GM12801 (cell line): ENCODE measurements around the gene PTPRJ.

Source experiments
- TF ChIP-seq, protein P1 (sequence below): IDR thresholded peaks from one replicate; pipeline ENCODE4 v1.5.1; 2011; ENCODE audit warnings: control low read depth; ENCODE audit not compliant: insufficient read length; ENCODE audit errors: extremely low read depth

PTPRJ gene

DNA sequence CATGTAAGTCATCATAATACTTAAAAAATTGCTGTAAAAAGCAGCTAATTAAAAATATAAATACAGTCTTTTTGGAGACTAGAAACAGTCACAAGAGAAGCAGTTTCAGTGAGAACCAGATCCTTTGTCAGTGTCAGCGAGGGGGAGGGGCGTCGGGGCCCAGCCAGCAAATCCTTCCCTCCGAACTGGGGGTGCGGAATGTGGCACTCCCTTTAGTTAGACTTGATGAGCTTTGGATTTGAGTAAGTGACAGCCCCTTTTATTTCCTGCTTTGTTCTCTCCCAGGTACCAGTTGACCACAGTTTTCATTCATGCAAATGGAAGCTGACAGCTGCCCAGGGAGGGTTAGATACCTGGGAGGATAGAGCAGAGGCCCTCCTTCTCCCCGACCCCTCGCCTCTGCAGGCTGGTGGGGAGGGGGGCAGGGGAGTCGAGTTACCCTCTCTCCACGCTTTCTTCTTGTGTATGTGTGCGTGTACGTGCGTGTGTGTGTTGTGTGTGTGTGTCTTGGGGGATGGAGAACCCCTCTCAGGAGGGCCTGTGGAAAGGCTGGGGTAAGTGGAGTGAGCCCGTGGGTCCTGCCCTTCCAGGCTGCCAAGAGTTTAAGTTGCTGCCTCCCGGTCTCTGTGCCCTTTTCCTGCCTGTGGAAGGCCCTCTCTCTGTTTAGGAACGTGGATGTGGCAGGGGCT is 38.3 kb downstream of the PTPRJ start:
- TF ChIP-seq, protein P1, sequence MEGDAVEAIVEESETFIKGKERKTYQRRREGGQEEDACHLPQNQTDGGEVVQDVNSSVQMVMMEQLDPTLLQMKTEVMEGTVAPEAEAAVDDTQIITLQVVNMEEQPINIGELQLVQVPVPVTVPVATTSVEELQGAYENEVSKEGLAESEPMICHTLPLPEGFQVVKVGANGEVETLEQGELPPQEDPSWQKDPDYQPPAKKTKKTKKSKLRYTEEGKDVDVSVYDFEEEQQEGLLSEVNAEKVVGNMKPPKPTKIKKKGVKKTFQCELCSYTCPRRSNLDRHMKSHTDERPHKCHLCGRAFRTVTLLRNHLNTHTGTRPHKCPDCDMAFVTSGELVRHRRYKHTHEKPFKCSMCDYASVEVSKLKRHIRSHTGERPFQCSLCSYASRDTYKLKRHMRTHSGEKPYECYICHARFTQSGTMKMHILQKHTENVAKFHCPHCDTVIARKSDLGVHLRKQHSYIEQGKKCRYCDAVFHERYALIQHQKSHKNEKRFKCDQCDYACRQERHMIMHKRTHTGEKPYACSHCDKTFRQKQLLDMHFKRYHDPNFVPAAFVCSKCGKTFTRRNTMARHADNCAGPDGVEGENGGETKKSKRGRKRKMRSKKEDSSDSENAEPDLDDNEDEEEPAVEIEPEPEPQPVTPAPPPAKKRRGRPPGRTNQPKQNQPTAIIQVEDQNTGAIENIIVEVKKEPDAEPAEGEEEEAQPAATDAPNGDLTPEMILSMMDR: no peak

DNA sequence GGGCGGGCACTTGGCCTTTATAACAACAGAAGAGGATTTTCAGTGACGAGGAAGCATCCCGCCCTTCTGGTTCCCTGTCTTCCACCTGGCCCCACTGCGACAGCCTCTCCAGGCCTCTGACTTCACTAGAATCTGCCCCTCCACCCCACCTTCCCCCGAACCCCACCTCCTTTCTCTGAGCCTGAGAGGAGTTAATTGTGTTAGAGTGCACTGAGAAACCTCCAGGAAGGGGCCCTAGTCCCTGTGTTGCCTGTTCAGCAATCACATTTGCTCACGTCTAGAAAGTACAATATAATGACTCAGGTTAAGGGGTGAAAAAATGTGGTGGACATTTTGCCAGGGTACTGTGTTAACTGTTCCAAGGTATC is 38.8 kb downstream of the PTPRJ start:
- TF ChIP-seq, protein P1: no peak

DNA sequence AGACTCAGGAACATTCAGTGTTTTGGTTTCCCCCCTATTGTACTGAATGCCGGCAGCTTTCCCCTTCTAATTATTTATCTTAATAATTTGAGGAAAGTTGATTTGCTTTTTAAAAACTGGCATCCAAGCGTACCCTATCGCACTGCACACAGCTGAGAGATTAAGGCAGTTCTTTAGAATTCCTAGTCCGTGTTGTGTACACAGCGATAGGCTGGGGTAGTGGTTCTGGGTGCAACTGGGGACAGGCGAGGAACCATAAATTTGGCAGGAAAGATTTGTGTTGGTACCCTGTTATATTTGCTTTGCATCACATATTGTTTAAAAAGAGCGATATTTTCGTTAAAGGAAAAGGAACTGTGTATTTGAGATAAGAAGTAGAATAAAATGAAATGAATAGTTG is 39.2 kb downstream of the PTPRJ start:
- TF ChIP-seq, protein P1: no peak

DNA sequence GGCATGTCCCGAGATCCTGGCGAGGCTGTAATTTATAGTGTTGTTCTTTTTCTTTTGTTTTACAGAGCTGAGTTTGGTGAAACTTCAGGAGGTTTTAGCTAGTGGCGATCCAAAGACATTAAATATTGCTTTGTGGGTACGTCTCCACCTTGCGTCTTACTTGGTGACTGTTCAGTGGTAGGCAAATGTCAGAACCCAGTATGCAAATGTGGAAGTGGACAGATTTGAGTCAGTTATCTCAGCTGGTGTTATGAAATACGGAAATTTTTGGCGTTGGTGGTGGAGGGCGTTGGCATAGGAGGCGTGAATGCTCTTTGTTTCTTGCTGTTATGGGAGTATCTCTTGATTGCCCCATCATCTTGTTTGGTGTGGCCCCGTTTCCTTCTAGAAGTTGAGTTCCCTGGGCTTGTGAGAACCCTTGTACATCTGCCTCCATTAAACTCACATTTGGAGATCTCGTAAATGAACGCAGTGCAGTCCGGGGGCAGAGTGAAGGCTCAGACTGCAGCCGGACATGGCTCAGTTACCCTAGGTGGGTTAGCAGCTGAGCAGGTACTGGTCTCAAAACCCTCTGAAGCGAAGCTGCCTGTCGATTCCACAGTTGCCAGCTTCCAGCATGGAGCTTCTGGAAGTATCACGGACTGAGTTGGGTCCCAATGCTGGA is 39.9 kb downstream of the PTPRJ start:
- TF ChIP-seq, protein P1: no peak

DNA sequence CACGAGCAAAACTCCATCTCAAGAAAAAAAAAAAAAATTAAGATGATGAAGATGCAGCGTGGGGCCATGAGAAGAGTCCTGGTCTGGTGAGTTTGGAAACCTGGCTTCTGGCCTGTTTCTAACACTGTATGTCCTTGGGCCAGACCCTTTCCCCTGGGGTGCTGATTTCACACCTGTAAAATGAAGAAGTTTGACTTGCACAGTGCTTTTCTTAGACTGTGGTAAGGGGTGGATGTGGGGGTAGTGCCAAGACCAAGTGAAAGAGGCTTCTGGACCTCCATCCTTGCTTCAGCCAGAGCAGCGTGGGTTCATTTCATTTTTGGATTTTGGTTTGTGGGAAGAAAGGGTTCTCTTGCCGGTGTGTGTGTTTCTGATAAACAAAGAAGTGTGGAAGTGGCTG is 42.1 kb downstream of the PTPRJ start:
- TF ChIP-seq, protein P1: no peak

DNA sequence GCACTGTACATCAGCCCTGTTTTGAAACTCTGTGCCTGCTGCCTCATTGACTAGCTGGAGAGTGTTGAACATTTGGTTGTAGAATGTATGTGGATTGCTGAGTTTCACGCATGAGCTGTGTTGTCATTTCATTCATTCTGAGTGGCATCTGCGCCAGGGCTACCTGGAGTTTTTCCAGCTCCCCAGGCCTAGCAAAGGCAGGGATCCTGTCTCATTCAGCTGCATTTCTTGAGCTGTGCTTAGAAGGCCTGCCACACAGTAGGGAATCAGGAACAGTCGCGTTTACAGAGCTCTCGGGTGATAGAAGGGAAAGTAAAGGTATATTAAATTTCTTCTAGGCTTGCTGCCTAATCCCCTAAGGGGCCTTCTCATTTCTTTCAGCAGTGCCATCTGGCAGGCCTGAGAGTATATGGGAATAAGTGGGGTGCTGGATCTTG is 44.3 kb downstream of the PTPRJ start:
- TF ChIP-seq, protein P1: no peak

DNA sequence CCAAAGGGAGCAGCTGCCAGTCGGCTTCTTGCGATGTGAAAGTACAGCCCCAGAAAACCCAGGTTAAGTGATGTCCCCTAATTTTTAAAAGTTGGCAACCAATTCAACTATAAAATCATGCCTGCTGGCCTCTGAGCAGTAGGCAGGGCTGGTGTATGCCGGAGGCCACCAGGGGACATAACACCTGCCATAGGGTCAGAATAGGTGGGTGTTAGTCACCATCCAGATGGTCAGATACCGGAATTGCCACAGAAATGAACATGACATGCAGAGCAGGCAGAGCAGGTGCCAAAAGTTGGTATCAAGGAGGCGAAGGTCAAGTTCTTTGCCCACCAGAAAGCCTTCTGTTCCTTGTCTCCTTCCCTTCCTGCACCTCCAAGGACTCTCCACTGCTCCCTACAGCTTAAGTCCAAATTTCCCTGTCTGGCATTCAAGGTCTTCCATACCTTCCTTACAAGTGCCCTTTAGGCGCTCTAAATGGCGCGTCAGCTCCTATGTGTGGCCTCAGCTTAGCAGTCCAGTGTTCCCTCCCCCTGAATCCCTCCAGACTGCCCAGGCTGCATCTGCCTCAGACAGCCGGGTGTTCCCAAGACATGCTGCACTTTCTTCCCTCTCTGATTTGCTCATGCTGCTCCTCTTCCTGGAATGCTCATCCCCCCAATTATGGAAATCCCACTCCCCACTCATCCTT is 45.1 kb downstream of the PTPRJ start:
- TF ChIP-seq, protein P1: no peak
